ENCODE data around the gene ZNF526. TPM values are rescaled to one million over a fixed set of nuclear protein-coding genes. Genes with fewer than 3 reads are reported as not detected.

The ZNF526 gene
- total and polyA plus RNA-seq, 9 of the 15 experiments (the other 6 are each of a cell fraction or from before 2014, with no cell fraction given): 1.3 to 17.9 (median 6.2) TPM

- TF ChIP-seq ZMIZ1 (IDR thresholded peaks at IDR 0.05; ENCODE audit: low read depth in 2 of 2, low read length in 2 of 2): 0 out of 4 replicates have a peak, but pooled peaks of 1 of the 2 experiments have one; percentile 27
- TF ChIP-seq GMEB1 (CRISPR knock-in tag; IDR thresholded peaks at IDR 0.05): peak; percentile 56; the same call in 1 of the 2 replicates
- peak; percentile 93 for TF ChIP-seq POLR2B (IDR thresholded peaks at IDR 0.05; ENCODE audit: low read depth, partially characterized antibody)
- TF ChIP-seq CREBBP (IDR thresholded peaks at IDR 0.05; ENCODE audit: low read depth, low read length): no peak
- peak in 2 of 3 experiments; percentile 6 to 68 for TF ChIP-seq YY1 (IDR thresholded peaks at IDR 0.05; ENCODE audit: borderline replicate concordance in 1 of 3, control insufficient read depth in 1 of 3, extremely low read depth in 1 of 3, insufficient read depth in 3 of 3, insufficient read length in 1 of 3, insufficient replicate concordance in 2 of 3, low read depth in 1 of 3, low read length in 2 of 3)
- peak; percentile 100 for TF ChIP-seq NRF1 (conservative IDR thresholded peaks at IDR 0.05 in 1 of 2, IDR thresholded peaks at IDR 0.05 in 1 of 2)
- peak; percentile 38; the same call in 1 of the 2 replicates for TF ChIP-seq ARID1B (IDR thresholded peaks at IDR 0.05)
- no peak for TF ChIP-seq FOXP1 (CRISPR knock-in tag; IDR thresholded peaks at IDR 0.05)
- no peak for TF ChIP-seq CBFB (CRISPR knock-in tag; IDR thresholded peaks at IDR 0.05)
- TF ChIP-seq CCNT2 (IDR thresholded peaks at IDR 0.05; ENCODE audit: borderline replicate concordance, extremely low read depth, insufficient read length, low read depth, low read length): peak; percentile 83
- no peak for TF ChIP-seq CBX3 (IDR thresholded peaks at IDR 0.05; ENCODE audit: borderline replicate concordance in 1 of 2, low read length in 2 of 2)
- TF ChIP-seq RFX5 (IDR thresholded peaks at IDR 0.05; ENCODE audit: low read depth, low read length): no peak
- TF ChIP-seq ZNF561 (CRISPR knock-in tag; conservative IDR thresholded peaks at IDR 0.05): no peak
- TF ChIP-seq GABPB1 (CRISPR knock-in tag; IDR thresholded peaks at IDR 0.05): peak; percentile 70
- TF ChIP-seq ZNF518B (CRISPR knock-in tag; IDR thresholded peaks at IDR 0.05): no peak
- TF ChIP-seq ADNP (tag; IDR thresholded peaks at IDR 0.05): no peak
- TF ChIP-seq MBD2 (IDR thresholded peaks at IDR 0.05; ENCODE audit: borderline replicate concordance, low read depth): peak; percentile 11; the same call in 1 of the 2 replicates
These were observed 2.3 kb upstream of the ZNF526 start, which contains the start of gene DEDD2 (continued) for GRCh38 chr19:42217520-42218437.

All from K562 (cell line).